Upper lobe of right lung (tissue), 1 donor: ENCODE results near the gene PRR16. TPM values are rescaled to one million over a fixed set of nuclear protein-coding genes. Genes with fewer than 3 reads are reported as not detected.

Experiments
- ATAC-seq: fragments of 200-7000 bp; cut with Tn5 transposase; one replicate; pipeline ENCODE4 v1.9.1; 2020; ENCODE audit warnings: mild to moderate bottlenecking, moderate library complexity
- DNase-seq: peaks from one replicate; pipeline ENCODE4 v3.0.0-alpha.2; 2020
- H3K27ac ChIP-seq: fragments of 200-600 bp; one replicate; pipeline ENCODE4 v1.8.0; 2022
- H3K27me3 ChIP-seq: fragments of 200-600 bp; one replicate; pipeline ENCODE4 v1.8.0; 2022; ENCODE audit warnings: mild to moderate bottlenecking
- H3K36me3 ChIP-seq: fragments of 200-600 bp; one replicate; pipeline ENCODE4 v1.8.0; 2022
- H3K4me1 ChIP-seq: fragments of 200-600 bp; one replicate; pipeline ENCODE4 v1.8.0; 2022
- H3K4me3 ChIP-seq: fragments of 200-600 bp; one replicate; pipeline ENCODE4 v1.8.0; 2022; ENCODE audit warnings: mild to moderate bottlenecking
- H3K9me3 ChIP-seq: fragments of 200-600 bp; one replicate; pipeline ENCODE4 v1.8.0; 2022
- CTCF ChIP-seq: fragments of 200-600 bp; IDR thresholded peaks from one replicate; pipeline ENCODE4 v1.8.0; 2022; ENCODE audit warnings: antibody characterized with exemption
- intact Hi-C: fragments of 100-400 bp; cut with DNase I; formaldehyde crosslinking; loops from one replicate; pipeline ENCODE4 v1.11.0; 2022
- total RNA-seq: library from RNA; stranded (reverse); fragmentation: NEBNext Ultra II Directional; extraction: Animal tissue kit (Norgen Biotek cat#: 25700); gene quantifications from one replicate; pipeline ENCODE4 v1.2.1, GENCODE V29; 2021
- donor health status: DM: no; HTN: yes; CAD: no; lungs with severe emphysema.

PRR16 gene
- total RNA-seq, 1 donor from 2014 or later = 3.1 TPM

GRCh38 chr5:120510994-120511686 lies 47.0 kb downstream of the PRR16 start:
- Histone ChIP-seq H3K27me3 (no peaks in the 10 kb centered on the region), H3K4me1 (no peaks in the 10 kb centered on the region), H3K36me3 (no peaks in the 10 kb centered on the region), H3K9me3 (no peaks in the 10 kb centered on the region), H3K27ac (no peak overlapping the region), H3K4me3 (no peak overlapping the region)
- TF ChIP-seq CTCF = no peak
- ATAC-seq = no peak
- intact Hi-C loops = no loop called here
- no peak for DNase-seq

- Histone ChIP-seq H3K36me3 (no peaks in the 10 kb centered on the region), H3K4me3 (no peak overlapping the region), H3K27ac (no peak overlapping the region), H3K4me1 (no peaks in the 10 kb centered on the region), H3K9me3 (no peaks in the 10 kb centered on the region), H3K27me3 (no peaks in the 10 kb centered on the region)
- ATAC-seq (no peak), DNase-seq (no peak)
- intact Hi-C loops = no loop called here
- no peak for TF ChIP-seq CTCF
Measured at GRCh38 chr5:120512068-120512467, 48.0 kb downstream of the PRR16 start.

- DNase-seq = no peak
Measured at GRCh38 chr5:120512791-120513650, 48.9 kb downstream of the PRR16 start.

GRCh38 chr5:120516805-120517204 lies 52.7 kb downstream of the PRR16 start:
- no peaks in the 10 kb centered on the region for H3K36me3 ChIP-seq
- H3K27me3 ChIP-seq = no peaks in the 10 kb centered on the region
- DNase-seq (no peak), ATAC-seq (no peak)
- no peak overlapping the region for H3K4me3 ChIP-seq
- no peaks in the 10 kb centered on the region for H3K4me1 ChIP-seq
- no peak overlapping the region for H3K27ac ChIP-seq
- no peaks in the 10 kb centered on the region for H3K9me3 ChIP-seq
- TF ChIP-seq CTCF = no peak
- intact Hi-C loops = no loop called here

More at GRCh38 chr5:120512791-120513650, 48.9 kb downstream of the PRR16 start:
- Histone ChIP-seq H3K27ac (no peak overlapping the region), H3K4me1 (no peaks in the 10 kb centered on the region), H3K36me3 (no peaks in the 10 kb centered on the region), H3K4me3 (no peak overlapping the region), H3K27me3 (no peaks in the 10 kb centered on the region), H3K9me3 (no peaks in the 10 kb centered on the region)
- TF ChIP-seq CTCF = no peak
- intact Hi-C loops = no loop called here
- ATAC-seq = no peak

- Histone ChIP-seq H3K4me1 (no peaks in the 10 kb centered on the region), H3K27ac (no peak overlapping the region), H3K9me3 (no peaks in the 10 kb centered on the region), H3K27me3 (no peaks in the 10 kb centered on the region), H3K4me3 (no peak overlapping the region), H3K36me3 (no peaks in the 10 kb centered on the region)
- DNase-seq (no peak), ATAC-seq (no peak)
- no peak for TF ChIP-seq CTCF
- intact Hi-C loops = no loop called here
Measured at GRCh38 chr5:120517607-120518252, 53.6 kb downstream of the PRR16 start.
